Cardiac fibroblast (primary cell): Measurements from ENCODE around the gene KLHDC4.

Experiments used
- DNase-seq, 2 donors: peaks; one replicate each; pipeline versions ENCODE4 v3.0.0 to v3.0.0-alpha.2; 2010; ENCODE audit warnings: low read depth in 2 of 2
- H3K4me3 ChIP-seq, 2 donors: replicated peaks in 1 of 2; 1 replicate in 1 of 2; 2 replicates in 1 of 2; pipeline ENCODE4 v1.5.1; 2011; ENCODE audit warnings: low read depth in 2 of 2, low read length in 2 of 2, mild to moderate bottlenecking in 2 of 2, moderate library complexity in 1 of 2
- CTCF ChIP-seq: IDR thresholded peaks from one replicate; pipeline ENCODE4 v1.5.1; 2011; ENCODE audit warnings: low read depth, mild to moderate bottlenecking, low read length, inconsistent platforms

The KLHDC4 gene

GRCh38 chr16:87666919-87667318 is 98.9 kb downstream of the KLHDC4 start:
- H3K4me3 ChIP-seq: no peak overlapping the region
- TF ChIP-seq CTCF: no peak
- DNase-seq: no peak

GRCh38 chr16:87665193-87665592 is 100.6 kb downstream of the KLHDC4 start:
- no peak for TF ChIP-seq CTCF
- no peak for DNase-seq
- no peak overlapping the region for H3K4me3 ChIP-seq

GRCh38 chr16:87664792-87665191 is 101.0 kb downstream of the KLHDC4 start:
- DNase-seq: no peak
- H3K4me3 ChIP-seq: no peak overlapping the region
- no peak for TF ChIP-seq CTCF

GRCh38 chr16:87662254-87663204 is 103.3 kb downstream of the KLHDC4 start:
- TF ChIP-seq CTCF: no peak
- DNase-seq: no peak
- no peak overlapping the region for H3K4me3 ChIP-seq

GRCh38 chr16:87661561-87661960 is 104.2 kb downstream of the KLHDC4 start:
- no peak for TF ChIP-seq CTCF
- peak; percentile 49 to 58 for DNase-seq
- H3K4me3 ChIP-seq: no peak overlapping the region

- no peak overlapping the region for H3K4me3 ChIP-seq
- no peak for DNase-seq
- TF ChIP-seq CTCF: no peak
Measured at GRCh38 chr16:87658564-87659225, 107.1 kb downstream of the KLHDC4 start.
